IMR-90 (cell line): ENCODE measurements around the gene C16orf92. TPM values are rescaled to one million over a fixed set of nuclear protein-coding genes. Genes with fewer than 3 reads are reported as not detected.

ENCODE experiments used
- ATAC-seq: fragments of 200-7000 bp; cut with Tn5 transposase; 2 replicates; pipeline ENCODE4 v1.9.1; 2020; ENCODE audit warnings: low read depth, mild to moderate bottlenecking, moderate library complexity
- BruUV-seq: library from RNA; stranded (reverse); fragments of 400-500 nt; replicated peaks from 2 replicates; lab custom pipeline; 2021; lab: Mats Ljungman, UMichigan
- CTCF ChIA-PET: fragments of 300-600 bp; formaldehyde crosslinking; extraction: SDS; loops from one replicate; lab custom pipeline; 2021; ENCODE audit warnings: antibody characterized with exemption; lab: Yijun Ruan, JAX
- POLR2A ChIA-PET: fragments of 300-600 bp; sonication (Branson Sonifier 250); formaldehyde crosslinking; loops from one replicate; lab custom pipeline; 2022; ENCODE audit warnings: antibody characterized with exemption; ENCODE audit not compliant: unreplicated experiment; lab: Charles Lee
- DNase-seq: peaks from one replicate; pipeline ENCODE4 v3.0.0; 2013
- H2AFZ ChIP-seq: replicated peaks from 2 replicates; pipeline ENCODE3; 2013; ENCODE audit warnings: low read length, mild to moderate bottlenecking; ENCODE audit not compliant: poor library complexity
- H2AK5ac ChIP-seq: 2 replicates; pipeline ENCODE4 v1.6.1; 2013; ENCODE audit warnings: low read depth, low read length, inconsistent platforms
- H2AK9ac ChIP-seq: replicated peaks from 2 replicates; pipeline ENCODE3; 2013; ENCODE audit warnings: mild to moderate bottlenecking, low read depth, low read length, moderate library complexity; ENCODE audit not compliant: poor library complexity
- H2BK120ac ChIP-seq: 2 replicates; pipeline ENCODE4 v1.6.1; 2013; ENCODE audit warnings: low read depth, low read length, inconsistent platforms
- H2BK15ac ChIP-seq: 3 replicates; pipeline ENCODE4 v1.6.1; 2013; ENCODE audit warnings: low read depth, low read length, inconsistent platforms
- H2BK20ac ChIP-seq: 2 replicates; pipeline ENCODE4 v1.6.1; 2013; ENCODE audit warnings: low read depth, mild to moderate bottlenecking, inconsistent platforms, low read length, moderate library complexity
- H2BK5ac ChIP-seq: 2 replicates; pipeline ENCODE4 v1.6.1; 2013; ENCODE audit warnings: mild to moderate bottlenecking, low read depth, low read length, inconsistent platforms; ENCODE audit not compliant: poor library complexity, severe bottlenecking
- H3K14ac ChIP-seq: replicated peaks from 2 replicates; pipeline ENCODE4 v1.6.1; 2013; ENCODE audit warnings: low read depth, low read length, inconsistent platforms
- H3K18ac ChIP-seq: 2 replicates; pipeline ENCODE4 v1.6.1; 2013; ENCODE audit warnings: low read depth, low read length, control low read depth
- H3K23ac ChIP-seq: 2 replicates; pipeline ENCODE4 v1.6.1; 2013; ENCODE audit warnings: low read depth, low read length, inconsistent platforms
- H3K27ac ChIP-seq: 2 replicates; pipeline ENCODE4 v1.5.1; 2013; ENCODE audit warnings: mild to moderate bottlenecking, control low read depth, low read length; ENCODE audit not compliant: insufficient read depth
- H3K27me3 ChIP-seq: 2 replicates; pipeline ENCODE4 v1.6.1; 2013; ENCODE audit warnings: low read length; ENCODE audit not compliant: control insufficient read depth, insufficient read depth
- H3K36me3 ChIP-seq: 2 replicates; pipeline ENCODE4 v1.6.1; 2013; ENCODE audit warnings: low read length, mixed read lengths; ENCODE audit not compliant: control insufficient read depth, insufficient read depth
- H3K4ac ChIP-seq: 2 replicates; pipeline ENCODE4 v1.6.1; 2013; ENCODE audit warnings: low read depth, low read length, inconsistent platforms
- H3K4me1 ChIP-seq: 2 replicates; pipeline ENCODE4 v1.6.1; 2013; ENCODE audit warnings: low read length, mixed read lengths; ENCODE audit not compliant: control insufficient read depth, insufficient read depth
- H3K4me2 ChIP-seq: 2 replicates; pipeline ENCODE4 v1.6.1; 2013; ENCODE audit warnings: low read depth, mild to moderate bottlenecking, control low read depth, low read length, moderate library complexity
- H3K4me3 ChIP-seq: 2 replicates; pipeline ENCODE4 v1.5.1; 2013; ENCODE audit warnings: low read depth, mild to moderate bottlenecking, control low read depth, low read length, moderate library complexity; ENCODE audit not compliant: insufficient read depth
- H3K56ac ChIP-seq: 2 replicates; pipeline ENCODE4 v1.6.1; 2013; ENCODE audit warnings: low read length, inconsistent platforms; ENCODE audit not compliant: insufficient read depth; ENCODE audit errors: extremely low read depth
- H3K79me1 ChIP-seq, 2 experiments: 2 replicates each; pipeline ENCODE4 v1.6.1; 2013; ENCODE audit warnings: low read length in 2 of 2, inconsistent platforms in 1 of 2, low read depth in 1 of 2
- H3K9ac ChIP-seq: 2 replicates; pipeline ENCODE4 v1.6.1; 2013; ENCODE audit warnings: low read depth, low read length, control low read depth
- H3K9me1 ChIP-seq: 2 replicates; pipeline ENCODE4 v1.6.1; 2013; ENCODE audit warnings: low read length, inconsistent platforms; ENCODE audit not compliant: insufficient read depth
- H3K9me3 ChIP-seq: 2 replicates; pipeline ENCODE4 v1.6.1; 2013; ENCODE audit warnings: low read length; ENCODE audit not compliant: control insufficient read depth, insufficient read depth
- H4K20me1 ChIP-seq: 2 replicates; pipeline ENCODE4 v1.6.1; 2013; ENCODE audit warnings: low read length, inconsistent platforms; ENCODE audit not compliant: insufficient read depth
- H4K5ac ChIP-seq: 2 replicates; pipeline ENCODE4 v1.6.1; 2013; ENCODE audit warnings: mild to moderate bottlenecking, low read depth, low read length, control low read depth
- H4K8ac ChIP-seq, 2 experiments: 2 replicates each; pipeline ENCODE4 v1.6.1; 2013; ENCODE audit warnings: low read depth in 2 of 2, low read length in 2 of 2, control low read depth in 1 of 2, inconsistent platforms in 1 of 2
- H4K91ac ChIP-seq: 2 replicates; pipeline ENCODE4 v1.6.1; 2013; ENCODE audit warnings: low read depth, low read length, inconsistent platforms; ENCODE audit not compliant: insufficient read depth
- BHLHE40 ChIP-seq: fragments of 150-350 bp; IDR thresholded peaks from 2 replicates; pipeline ENCODE4 v1.6.1; 2016; ENCODE audit warnings: mild to moderate bottlenecking, low read depth, low read length
- CEBPB ChIP-seq: IDR thresholded peaks from 2 replicates; pipeline ENCODE4 v1.6.1; 2012; ENCODE audit warnings: low read depth, low read length, improper control_type of control experiment
- CHD1 ChIP-seq: IDR thresholded peaks from 2 replicates; pipeline ENCODE4 v1.6.1; 2012; ENCODE audit warnings: low read depth, low read length, improper control_type of control experiment
- FOS ChIP-seq: fragments of 150-350 bp; IDR thresholded peaks from 2 replicates; pipeline ENCODE4 v1.6.1; 2016; ENCODE audit warnings: low read depth, low read length
- MAFK ChIP-seq: IDR thresholded peaks from 2 replicates; pipeline ENCODE4 v1.6.1; 2012; ENCODE audit warnings: low read depth, low read length, improper control_type of control experiment
- MAZ ChIP-seq: IDR thresholded peaks from 2 replicates; pipeline ENCODE4 v1.6.1; 2012; ENCODE audit warnings: low read depth, mild to moderate bottlenecking, low read length, improper control_type of control experiment, moderate library complexity, borderline replicate concordance
- MXI1 ChIP-seq: IDR thresholded peaks from 2 replicates; pipeline ENCODE4 v1.6.1; 2012; ENCODE audit warnings: low read depth, mild to moderate bottlenecking, low read length, moderate library complexity, borderline replicate concordance
- NFE2L2 ChIP-seq: fragments of 150-350 bp; IDR thresholded peaks from 2 replicates; pipeline ENCODE4 v1.6.1; 2016; ENCODE audit warnings: low read depth, mild to moderate bottlenecking, low read length
- POLR2A ChIP-seq: IDR thresholded peaks from 2 replicates; pipeline ENCODE4 v1.6.1; 2012; ENCODE audit warnings: mild to moderate bottlenecking, low read depth, low read length
- RAD21 ChIP-seq: IDR thresholded peaks from 2 replicates; pipeline ENCODE4 v1.6.1; 2012; ENCODE audit warnings: low read length, improper control_type of control experiment
- RCOR1 ChIP-seq: IDR thresholded peaks from 2 replicates; pipeline ENCODE4 v1.6.1; 2012; ENCODE audit warnings: mild to moderate bottlenecking, low read length, improper control_type of control experiment; ENCODE audit not compliant: insufficient replicate concordance
- RFX5 ChIP-seq: IDR thresholded peaks from 2 replicates; pipeline ENCODE4 v1.8.0; 2012; ENCODE audit warnings: low read depth, mild to moderate bottlenecking, low read length, moderate library complexity
- SMC3 ChIP-seq: fragments of 150-350 bp; IDR thresholded peaks from 2 replicates; pipeline ENCODE4 v1.6.1; 2016; ENCODE audit warnings: low read depth, mild to moderate bottlenecking, antibody characterized with exemption, low read length, moderate library complexity
- WGBS, 2 experiments: methylation state at CpG; one replicate each; pipeline versions ENCODE4 v1.1.5 to v1.1.7; 2013; ENCODE audit warnings: missing lambda C conversion rate in 2 of 2; ENCODE audit not compliant: insufficient read length in 1 of 2; ENCODE audit errors: extremely low coverage in 2 of 2; 5-methylcytosine and 5-hydroxymethylcytosine counted together
- dilution Hi-C: fragments of 300-500 bp; cut with HindIII; formaldehyde crosslinking; loops from one replicate; pipeline ENCODE4 v1.14.3; 2018; ENCODE audit warnings: low sequenced_read_pairs; ENCODE audit not compliant: unreplicated experiment
- in situ Hi-C: fragments of 300-500 bp; cut with MboI; formaldehyde crosslinking; loops from 3 replicates; pipeline ENCODE4 v1.14.3; 2019; ENCODE audit warnings: low sequenced_read_pairs, inconsistent platforms, mixed read lengths
- intact Hi-C: fragments of 100-400 bp; cut with micrococcal nuclease; formaldehyde crosslinking; loops from 2 replicates; pipeline ENCODE4 v1.10.0; 2022
- polyA plus RNA-seq, 3 experiments: library from polyadenylated mRNA; depleted of rRNA; stranded (reverse); fragments of >200 nt; gene quantifications; 2 replicates each; pipeline ENCODE4 v1.2.3, GENCODE V29; 2012; ENCODE audit warnings: low replicate concordance in 1 of 3
- total RNA-seq: library from RNA; depleted of rRNA; stranded (reverse); fragments of >200 nt; gene quantifications from 2 replicates; pipeline ENCODE4 v1.2.3, GENCODE V29; 2012
- TF ChIP-seq, protein P1 (sequence below): fragments of 150-350 bp; IDR thresholded peaks from 2 replicates; pipeline ENCODE4 v1.6.1; 2017; ENCODE audit warnings: mild to moderate bottlenecking, antibody characterized with exemption, low read length, low read depth
- TF ChIP-seq, protein P2 (sequence below): fragments of 150-350 bp; IDR thresholded peaks from 2 replicates; pipeline ENCODE4 v1.6.1; 2016; ENCODE audit warnings: low read depth, mild to moderate bottlenecking, low read length, moderate library complexity, borderline replicate concordance
- TF ChIP-seq, protein P3 (sequence below): conservative IDR thresholded peaks from 2 replicates; pipeline ENCODE4 v1.5.1; 2012; ENCODE audit warnings: mild to moderate bottlenecking, low read depth, low read length, improper control_type of control experiment

C16orf92 gene
- total and polyA plus RNA-seq, 2 of the 4 experiments (the other 2 are of a cell fraction), result not detected

DNA sequence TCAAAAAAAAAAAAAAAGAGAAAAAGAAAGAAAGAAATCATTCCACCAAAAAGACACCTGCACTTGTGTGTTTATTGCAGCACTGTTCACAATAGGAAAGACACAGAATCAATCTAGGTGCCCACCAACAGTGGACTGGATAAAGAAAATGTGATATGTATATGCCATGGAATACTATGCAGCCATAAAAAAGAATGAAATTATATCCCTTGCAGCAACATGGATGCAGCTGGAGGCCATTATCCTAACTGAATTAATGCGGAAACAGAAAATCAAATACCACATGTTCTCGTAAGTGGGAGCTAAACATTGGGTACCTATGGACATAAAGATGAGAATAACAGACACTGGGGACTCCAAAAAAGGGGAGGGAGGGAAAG lies 5.7 kb upstream of the C16orf92 start:
- H2AFZ ChIP-seq, result no peak overlapping the region
- H3K27me3 ChIP-seq, result peaks cover under 1% of the 10 kb centered on the region; the same call in 1 of the 2 replicates
- ChIA-PET POLR2A (no interaction called here), CTCF (no interaction called here)
- no peak overlapping the region for H2BK5ac ChIP-seq
- H4K5ac ChIP-seq, result no peak overlapping the region
- no peaks in the 10 kb centered on the region for H4K20me1 ChIP-seq
- DNase-seq (no peak), ATAC-seq (no peak)
- H3K27ac ChIP-seq, result no peak overlapping the region
- H3K36me3 ChIP-seq, result no peaks in the 10 kb centered on the region
- no peaks in the 10 kb centered on the region for H3K9me1 ChIP-seq
- no peak overlapping the region for H3K14ac ChIP-seq
- no peak overlapping the region for H2AK9ac ChIP-seq
- no peak overlapping the region for H2BK15ac ChIP-seq
- no peak overlapping the region for H3K23ac ChIP-seq
- no peaks in the 10 kb centered on the region for H3K9me3 ChIP-seq
- no peaks in the 10 kb centered on the region for H3K4me1 ChIP-seq
- H3K56ac ChIP-seq, result no peak overlapping the region
- H2AK5ac ChIP-seq, result no peak overlapping the region
- no CpG with 5 or more reads among the region's 2 CpGs for WGBS, 2 experiments
- H3K18ac ChIP-seq, result no peak overlapping the region
- no peak overlapping the region for H3K4me3 ChIP-seq
- H4K91ac ChIP-seq, result no peak overlapping the region
- H3K4ac ChIP-seq, result no peak overlapping the region
- in situ Hi-C loops (no loop called here), dilution Hi-C loops (no loop called here), intact Hi-C loops (no loop called here)
- BruUV-seq, result no TSS peak
- no peak overlapping the region for H4K8ac ChIP-seq
- H2BK20ac ChIP-seq, result no peak overlapping the region
- H3K4me2 ChIP-seq, result no peak overlapping the region
- H2BK120ac ChIP-seq, result no peak overlapping the region
- no peak overlapping the region for H3K9ac ChIP-seq
- no peaks in the 10 kb centered on the region for H3K79me1 ChIP-seq
- TF ChIP-seq SMC3 (no peak), MXI1 (no peak), MAFK (no peak), CEBPB (no peak), RCOR1 (no peak), CHD1 (no peak), RFX5 (no peak), NFE2L2 (no peak), POLR2A (no peak), FOS (no peak), MAZ (no peak), RAD21 (no peak), BHLHE40 (no peak)
- TF ChIP-seq, protein P1, sequence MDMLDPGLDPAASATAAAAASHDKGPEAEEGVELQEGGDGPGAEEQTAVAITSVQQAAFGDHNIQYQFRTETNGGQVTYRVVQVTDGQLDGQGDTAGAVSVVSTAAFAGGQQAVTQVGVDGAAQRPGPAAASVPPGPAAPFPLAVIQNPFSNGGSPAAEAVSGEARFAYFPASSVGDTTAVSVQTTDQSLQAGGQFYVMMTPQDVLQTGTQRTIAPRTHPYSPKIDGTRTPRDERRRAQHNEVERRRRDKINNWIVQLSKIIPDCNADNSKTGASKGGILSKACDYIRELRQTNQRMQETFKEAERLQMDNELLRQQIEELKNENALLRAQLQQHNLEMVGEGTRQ, result no peak
- TF ChIP-seq, protein P2, sequence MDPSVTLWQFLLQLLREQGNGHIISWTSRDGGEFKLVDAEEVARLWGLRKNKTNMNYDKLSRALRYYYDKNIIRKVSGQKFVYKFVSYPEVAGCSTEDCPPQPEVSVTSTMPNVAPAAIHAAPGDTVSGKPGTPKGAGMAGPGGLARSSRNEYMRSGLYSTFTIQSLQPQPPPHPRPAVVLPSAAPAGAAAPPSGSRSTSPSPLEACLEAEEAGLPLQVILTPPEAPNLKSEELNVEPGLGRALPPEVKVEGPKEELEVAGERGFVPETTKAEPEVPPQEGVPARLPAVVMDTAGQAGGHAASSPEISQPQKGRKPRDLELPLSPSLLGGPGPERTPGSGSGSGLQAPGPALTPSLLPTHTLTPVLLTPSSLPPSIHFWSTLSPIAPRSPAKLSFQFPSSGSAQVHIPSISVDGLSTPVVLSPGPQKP, result no peak
- TF ChIP-seq, protein P3, sequence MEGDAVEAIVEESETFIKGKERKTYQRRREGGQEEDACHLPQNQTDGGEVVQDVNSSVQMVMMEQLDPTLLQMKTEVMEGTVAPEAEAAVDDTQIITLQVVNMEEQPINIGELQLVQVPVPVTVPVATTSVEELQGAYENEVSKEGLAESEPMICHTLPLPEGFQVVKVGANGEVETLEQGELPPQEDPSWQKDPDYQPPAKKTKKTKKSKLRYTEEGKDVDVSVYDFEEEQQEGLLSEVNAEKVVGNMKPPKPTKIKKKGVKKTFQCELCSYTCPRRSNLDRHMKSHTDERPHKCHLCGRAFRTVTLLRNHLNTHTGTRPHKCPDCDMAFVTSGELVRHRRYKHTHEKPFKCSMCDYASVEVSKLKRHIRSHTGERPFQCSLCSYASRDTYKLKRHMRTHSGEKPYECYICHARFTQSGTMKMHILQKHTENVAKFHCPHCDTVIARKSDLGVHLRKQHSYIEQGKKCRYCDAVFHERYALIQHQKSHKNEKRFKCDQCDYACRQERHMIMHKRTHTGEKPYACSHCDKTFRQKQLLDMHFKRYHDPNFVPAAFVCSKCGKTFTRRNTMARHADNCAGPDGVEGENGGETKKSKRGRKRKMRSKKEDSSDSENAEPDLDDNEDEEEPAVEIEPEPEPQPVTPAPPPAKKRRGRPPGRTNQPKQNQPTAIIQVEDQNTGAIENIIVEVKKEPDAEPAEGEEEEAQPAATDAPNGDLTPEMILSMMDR, result no peak
